ENCODE data around the gene HCN3.
"Not testable (repeated sequence)": the region's sequence is repeated elsewhere in the genome, so short reads cannot be mapped to it uniquely, and the experiment has no call there.

Gene HCN3

GRCh38 chr1:155277070-155277901, at the start of gene HCN3:
Gene HCN3 (plus strand): TSS chr1:155277463. CDS start chr1:155277591, 128 bp downstream.
- peak; percentile 93 for DNase-seq (ENCODE audit: low read depth)

DNA sequence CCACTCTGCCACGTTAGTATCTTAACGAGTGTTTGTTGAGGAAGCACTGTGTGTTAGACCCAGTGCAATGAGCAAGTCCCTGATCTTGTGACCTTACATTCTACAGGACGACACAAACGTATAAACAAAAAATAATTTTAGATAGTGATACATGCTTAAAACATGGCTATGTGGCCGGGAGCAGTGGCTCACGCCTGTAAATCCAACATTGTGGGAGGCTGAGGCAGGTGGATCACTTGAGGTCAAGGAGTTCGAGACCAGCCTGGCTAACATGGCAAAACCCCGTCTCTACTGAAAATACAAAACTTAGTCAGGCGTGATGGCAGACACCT, 49.2 kb upstream of the HCN3 start:
- DNase-seq (ENCODE audit: low read depth) = no peak

DNA sequence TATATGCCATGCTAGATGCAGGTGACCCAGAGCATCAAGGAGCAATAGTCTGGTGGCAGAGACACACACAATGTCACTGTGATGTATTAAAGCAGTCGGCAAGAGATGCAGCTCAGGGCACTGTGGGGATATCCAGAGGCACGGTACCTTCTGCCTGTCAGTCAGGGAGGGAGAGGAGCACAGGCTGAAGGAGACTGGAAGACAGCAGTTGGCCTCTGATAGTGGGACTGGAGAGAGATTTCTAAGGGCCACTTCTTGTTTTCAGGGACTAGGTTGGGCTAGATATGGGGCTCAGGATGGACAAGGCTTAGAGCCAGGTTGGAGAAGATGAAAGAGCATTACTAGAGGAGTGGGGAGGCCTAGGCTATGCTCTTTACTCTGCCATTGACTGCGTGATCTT, 46.0 kb upstream of the HCN3 start:
- DNase-seq (ENCODE audit: low read depth) = not testable (repeated sequence)

DNA sequence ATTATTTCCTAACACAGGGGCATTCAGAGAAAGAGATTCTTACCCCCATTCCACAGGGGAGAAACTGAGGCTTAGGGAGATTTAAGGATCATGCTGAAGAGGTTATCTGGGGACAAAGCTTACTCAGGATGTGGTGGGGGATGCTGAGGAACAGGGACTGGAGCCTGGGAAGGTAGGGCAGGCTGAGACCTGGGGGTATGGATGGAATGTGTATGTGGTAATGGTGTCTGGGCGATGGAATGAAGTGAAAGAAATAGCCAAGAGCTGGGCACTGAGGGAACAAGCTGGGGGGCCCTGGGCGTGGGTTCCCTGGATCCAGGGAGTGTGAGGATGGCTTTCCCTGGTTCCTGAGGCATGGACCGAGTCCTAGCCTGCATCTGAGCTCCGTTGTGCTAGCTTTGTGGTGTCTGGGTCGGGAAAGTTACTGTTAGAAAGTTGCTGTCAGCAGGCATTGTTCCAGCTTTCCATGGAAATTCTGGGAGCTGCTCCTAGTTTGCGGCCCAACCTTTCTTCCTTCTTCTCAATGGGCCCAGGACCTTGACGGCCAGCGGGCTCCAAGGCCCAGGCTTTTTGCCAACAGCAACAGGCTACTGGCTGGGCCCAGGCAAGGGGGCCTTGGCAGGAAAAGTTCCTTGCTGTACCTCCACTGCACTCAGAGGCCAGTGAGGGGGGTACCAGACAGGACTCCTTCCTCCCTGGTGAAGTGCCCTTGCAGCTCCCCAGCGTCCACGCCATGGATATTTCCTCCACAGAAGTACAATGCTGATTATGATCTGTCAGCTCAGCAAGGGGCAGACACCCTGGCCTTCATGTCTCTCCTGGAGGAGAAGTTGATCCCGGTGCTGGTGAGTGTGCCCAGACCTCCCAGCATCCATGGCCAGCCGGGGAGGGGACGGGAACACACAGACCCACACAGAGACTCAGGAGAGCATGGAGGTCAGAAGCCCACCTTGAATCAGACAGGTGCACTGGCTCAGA, 45.0 kb upstream of the HCN3 start:
- DNase-seq (ENCODE audit: low read depth) = peak; percentile 54

GRCh38 chr1:155233502-155233901, 43.8 kb upstream of the HCN3 start:
- DNase-seq (ENCODE audit: low read depth) = not testable (repeated sequence)

DNA sequence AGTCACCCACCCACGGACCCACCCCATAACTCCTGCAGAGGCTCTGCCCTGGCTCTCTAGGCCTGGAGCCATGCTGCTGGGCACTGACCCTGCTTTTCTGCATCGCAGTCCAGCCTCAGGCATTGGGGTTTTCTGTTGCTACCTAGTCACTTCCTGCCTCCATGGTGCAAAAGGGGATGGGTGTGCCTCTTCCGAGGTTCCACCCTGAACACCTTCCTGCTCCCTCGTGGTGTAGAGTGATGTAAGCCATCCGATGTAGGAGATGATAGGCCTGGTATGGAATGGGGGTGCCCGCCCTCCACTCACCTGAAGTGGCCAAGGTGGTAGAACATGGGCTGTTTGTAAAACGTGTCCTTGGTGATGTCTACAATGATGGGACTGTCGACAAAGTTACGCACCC, 41.9 kb upstream of the HCN3 start:
- DNase-seq (ENCODE audit: low read depth) = not testable (repeated sequence)

DNA sequence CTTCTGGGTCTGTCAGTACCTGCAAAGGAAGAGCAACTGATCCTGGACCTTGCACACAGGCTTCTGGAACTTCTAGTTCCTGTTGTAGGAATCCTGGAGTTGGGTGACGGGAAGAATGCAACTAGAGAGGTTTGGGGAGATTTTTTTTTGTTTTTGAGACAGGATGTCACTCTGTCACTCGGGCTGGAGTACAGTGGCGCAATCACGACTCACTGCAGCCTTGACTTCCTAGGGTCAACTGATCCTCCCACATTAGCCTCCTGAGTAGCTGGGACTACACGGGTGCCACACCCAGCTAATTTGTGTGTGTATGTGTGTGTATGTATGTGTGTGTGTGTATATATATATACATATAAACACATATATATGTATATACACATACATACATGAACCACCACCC, 40.8 kb upstream of the HCN3 start:
- no peak for DNase-seq (ENCODE audit: low read depth)

DNA sequence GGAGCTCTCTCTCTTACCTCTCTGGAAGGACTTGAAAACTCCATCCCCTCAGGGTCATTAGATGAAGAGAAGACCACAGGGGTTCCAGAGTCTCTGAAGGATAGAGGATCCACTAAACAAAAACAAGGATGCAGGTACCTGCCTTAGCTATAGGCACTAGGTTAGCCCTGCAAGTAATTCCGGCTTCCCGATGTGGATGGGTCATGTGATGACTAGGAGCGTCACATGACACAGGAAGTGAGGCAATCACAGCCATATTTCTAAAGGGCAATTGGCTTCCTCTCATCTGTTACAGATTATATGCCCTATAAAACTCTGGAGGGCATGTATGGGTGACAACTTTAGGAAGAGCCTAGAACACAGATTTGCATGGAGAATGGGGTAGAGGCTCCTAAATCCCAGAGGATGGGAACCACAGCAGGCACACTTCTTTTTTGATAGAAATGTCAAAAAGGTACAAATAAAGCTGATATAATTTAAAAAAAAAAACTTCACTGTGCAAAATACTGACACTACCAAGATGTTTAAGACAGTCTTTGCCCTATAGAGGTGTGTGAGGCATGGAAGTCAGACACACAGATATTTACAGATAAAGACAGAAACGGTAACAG, 36.1 kb upstream of the HCN3 start:
- peak; percentile 74 for DNase-seq (ENCODE audit: low read depth)

DNA sequence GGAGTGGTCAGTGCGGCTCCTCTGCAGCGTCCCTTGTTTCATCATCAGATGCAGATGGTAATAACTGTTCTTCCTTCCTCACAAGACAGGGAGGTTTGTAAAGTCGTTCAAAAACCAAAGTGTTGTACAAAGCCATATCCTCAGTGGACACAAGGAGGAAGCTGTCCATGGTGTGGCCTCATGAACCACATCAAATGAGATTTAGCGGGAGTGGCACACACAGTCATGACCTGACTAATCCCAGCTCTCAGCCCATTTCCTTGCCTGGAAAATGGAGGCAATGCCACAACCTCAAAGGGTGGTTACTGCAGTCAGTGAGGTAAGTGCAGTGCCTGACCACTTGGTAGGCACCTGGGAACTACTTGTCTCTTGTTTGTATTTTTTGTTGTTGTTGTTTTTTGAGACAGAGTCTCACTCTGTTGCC, 35.4 kb upstream of the HCN3 start:
- DNase-seq (ENCODE audit: low read depth) = no peak

- DNase-seq (ENCODE audit: low read depth) = no peak
Measured at GRCh38 chr1:155242805-155243358, 34.4 kb upstream of the HCN3 start.

DNA sequence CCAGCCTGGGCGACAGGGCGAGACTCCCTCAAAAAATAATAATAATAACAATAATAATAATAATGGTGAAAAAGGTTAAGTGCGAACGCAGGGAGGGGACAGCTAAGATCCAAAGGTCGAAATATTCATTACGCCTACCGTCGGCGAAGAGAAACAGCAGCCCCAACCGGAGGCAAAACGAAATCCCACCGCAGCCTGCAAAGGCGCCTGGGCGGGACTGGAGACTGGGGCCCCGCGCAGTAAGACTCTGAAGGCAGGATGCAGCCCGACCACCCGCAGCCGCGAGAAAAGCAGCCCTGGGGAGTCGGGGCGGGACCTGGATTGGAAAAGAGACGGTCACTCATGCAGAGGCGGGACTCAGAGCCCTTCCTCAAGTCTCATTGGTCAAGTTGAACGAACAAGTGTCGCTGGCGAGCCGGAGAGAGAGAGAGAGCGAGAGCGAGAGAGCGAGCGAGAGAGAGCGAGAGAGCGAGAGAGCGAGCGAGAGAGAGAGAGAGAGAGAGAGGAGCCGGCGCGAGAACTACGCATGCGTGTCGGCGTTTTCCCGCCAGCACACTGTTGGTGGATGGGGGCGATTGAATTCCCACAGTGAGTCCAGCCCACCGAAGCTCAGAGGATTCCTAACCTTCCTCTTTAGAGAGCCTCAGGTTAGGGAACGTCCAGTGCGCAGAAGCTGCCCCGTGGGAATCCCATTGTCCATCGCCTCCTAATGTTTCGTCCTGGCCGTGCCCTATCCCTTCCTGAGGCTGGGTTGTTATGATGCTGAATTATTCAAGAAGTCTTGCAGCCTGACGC, 32.7 kb upstream of the HCN3 start:
- DNase-seq (ENCODE audit: low read depth) = peak; percentile 100

DNA sequence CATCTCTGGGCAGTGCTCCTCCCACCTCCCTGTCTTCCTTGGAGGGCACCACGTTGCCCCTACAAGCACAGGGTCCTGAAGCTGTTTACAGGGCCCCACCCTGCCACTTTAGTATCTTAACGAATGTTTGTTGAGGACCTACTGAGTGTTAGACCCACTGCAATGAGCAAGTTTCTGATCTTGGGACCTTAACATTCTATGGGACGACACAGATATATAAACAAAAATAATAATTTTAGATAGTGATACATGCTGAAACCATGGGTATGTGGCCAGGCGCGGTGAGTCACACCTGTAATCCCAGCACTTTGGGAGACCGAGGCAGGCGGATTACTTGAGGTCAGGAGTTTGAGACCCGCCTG, 32.1 kb upstream of the HCN3 start:
- DNase-seq (ENCODE audit: low read depth) = no peak

DNA sequence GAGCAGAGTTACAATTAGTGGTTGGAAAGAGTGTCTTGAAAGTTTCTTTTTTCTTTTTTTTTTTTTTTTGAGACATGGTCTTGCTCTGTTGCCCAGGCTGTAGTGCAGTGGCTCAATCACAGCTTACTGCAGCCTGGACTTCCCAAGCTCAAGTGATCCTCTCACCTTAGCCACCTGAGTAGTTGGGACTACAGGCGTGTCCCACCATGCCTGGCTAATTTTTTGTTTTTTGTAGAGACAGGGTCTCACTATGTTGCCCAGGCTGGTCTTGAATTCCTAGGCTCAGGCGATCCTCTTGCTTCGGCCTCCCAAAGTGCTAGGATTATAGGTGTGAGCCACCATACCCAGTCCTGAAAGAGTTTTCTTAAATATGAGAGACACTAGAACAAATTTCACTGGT, 30.5 kb upstream of the HCN3 start:
- DNase-seq (ENCODE audit: low read depth) = not testable (repeated sequence)

DNA sequence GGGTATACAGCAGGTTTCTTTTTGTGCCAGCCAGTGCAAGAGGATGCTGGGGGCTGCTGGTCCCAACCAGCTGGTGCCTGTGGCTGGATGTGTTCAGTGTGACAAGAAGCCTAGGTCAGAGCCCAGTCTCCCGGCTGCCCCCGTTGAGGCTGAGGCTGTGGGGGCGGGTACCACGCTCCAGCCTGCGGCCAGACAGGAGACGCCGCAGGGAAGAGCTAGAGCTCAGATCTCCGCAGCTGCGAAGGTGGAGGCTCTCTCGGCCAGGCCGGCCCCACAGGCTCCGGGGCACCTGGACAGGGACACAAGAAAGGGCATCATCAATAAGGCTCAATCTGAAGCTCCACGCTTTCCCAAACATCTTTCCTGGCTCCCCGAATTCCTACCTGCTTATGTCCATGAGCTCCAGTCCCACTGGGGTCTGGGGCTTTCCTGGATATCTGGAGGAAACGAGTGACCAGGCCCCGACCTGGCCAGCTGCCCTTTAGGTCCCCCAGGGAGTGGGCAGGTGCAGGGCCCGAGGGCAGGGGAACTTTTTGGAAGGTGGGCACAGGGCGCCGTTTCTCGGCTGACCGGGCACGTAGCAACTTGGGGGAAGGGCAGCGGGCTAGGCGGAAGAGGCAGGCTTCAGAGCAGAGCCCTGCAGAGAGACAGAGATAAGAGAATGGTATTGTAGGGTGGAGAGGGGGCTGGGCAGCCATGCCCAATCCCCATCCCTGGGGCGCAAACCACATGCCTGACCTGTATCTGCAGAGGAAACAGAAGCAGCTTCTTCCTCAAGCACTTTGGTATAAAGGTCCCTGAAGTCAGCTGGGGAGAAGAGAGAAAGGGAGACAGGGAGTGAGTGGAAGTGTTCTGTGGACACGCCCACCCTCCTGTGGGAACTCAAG, 29.4 kb upstream of the HCN3 start:
- DNase-seq (ENCODE audit: low read depth) = no peak

- no peak for DNase-seq (ENCODE audit: low read depth)
Measured at GRCh38 chr1:155250246-155250632, 27.0 kb upstream of the HCN3 start.

- peak; percentile 80 for DNase-seq (ENCODE audit: low read depth)
Measured at GRCh38 chr1:155250633-155251449, 26.4 kb upstream of the HCN3 start.

GRCh38 chr1:155251566-155251965, 25.7 kb upstream of the HCN3 start:
- no peak for DNase-seq (ENCODE audit: low read depth)

- no peak for DNase-seq (ENCODE audit: low read depth)
Measured at GRCh38 chr1:155253208-155253607, 24.1 kb upstream of the HCN3 start.

GRCh38 chr1:155253797-155254196, 23.5 kb upstream of the HCN3 start:
- no peak for DNase-seq (ENCODE audit: low read depth)
